ENCODE measurements around the gene MR1. TPM values are rescaled to one million over a fixed set of nuclear protein-coding genes. Genes with fewer than 3 reads are reported as not detected.

The MR1 gene
- total and polyA plus RNA-seq, 2 of the 13 experiments (the other 11 are each of a cell fraction or from before 2014, with no cell fraction given), result 7.7 to 10.4 TPM

GRCh38 chr1:181044449-181044966, 10.7 kb downstream of the MR1 start (continued):
- TF ChIP-seq, protein P1, sequence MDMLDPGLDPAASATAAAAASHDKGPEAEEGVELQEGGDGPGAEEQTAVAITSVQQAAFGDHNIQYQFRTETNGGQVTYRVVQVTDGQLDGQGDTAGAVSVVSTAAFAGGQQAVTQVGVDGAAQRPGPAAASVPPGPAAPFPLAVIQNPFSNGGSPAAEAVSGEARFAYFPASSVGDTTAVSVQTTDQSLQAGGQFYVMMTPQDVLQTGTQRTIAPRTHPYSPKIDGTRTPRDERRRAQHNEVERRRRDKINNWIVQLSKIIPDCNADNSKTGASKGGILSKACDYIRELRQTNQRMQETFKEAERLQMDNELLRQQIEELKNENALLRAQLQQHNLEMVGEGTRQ (IDR thresholded peaks at IDR 0.05; ENCODE audit: low read depth, low read length), result no peak
- TF ChIP-seq, protein P1 (CRISPR knock-in tag; IDR thresholded peaks at IDR 0.05; ENCODE audit: borderline replicate concordance), result no peak
- TF ChIP-seq ZNF615 (CRISPR knock-in tag; IDR thresholded peaks at IDR 0.05; ENCODE audit: borderline replicate concordance), result no peak
- no peak for TF ChIP-seq NFAT5 (CRISPR knock-in tag; IDR thresholded peaks at IDR 0.05)
- TF ChIP-seq SCMH1 (CRISPR knock-in tag; IDR thresholded peaks at IDR 0.05; ENCODE audit: borderline replicate concordance), result no peak
- peak; percentile 27 to 50; a peak in 3 of 4 replicates for TF ChIP-seq MAFK (conservative IDR thresholded peaks at IDR 0.05 in 1 of 2, IDR thresholded peaks at IDR 0.05 in 1 of 2; ENCODE audit: low read length in 2 of 2)
- TF ChIP-seq, protein P2, sequence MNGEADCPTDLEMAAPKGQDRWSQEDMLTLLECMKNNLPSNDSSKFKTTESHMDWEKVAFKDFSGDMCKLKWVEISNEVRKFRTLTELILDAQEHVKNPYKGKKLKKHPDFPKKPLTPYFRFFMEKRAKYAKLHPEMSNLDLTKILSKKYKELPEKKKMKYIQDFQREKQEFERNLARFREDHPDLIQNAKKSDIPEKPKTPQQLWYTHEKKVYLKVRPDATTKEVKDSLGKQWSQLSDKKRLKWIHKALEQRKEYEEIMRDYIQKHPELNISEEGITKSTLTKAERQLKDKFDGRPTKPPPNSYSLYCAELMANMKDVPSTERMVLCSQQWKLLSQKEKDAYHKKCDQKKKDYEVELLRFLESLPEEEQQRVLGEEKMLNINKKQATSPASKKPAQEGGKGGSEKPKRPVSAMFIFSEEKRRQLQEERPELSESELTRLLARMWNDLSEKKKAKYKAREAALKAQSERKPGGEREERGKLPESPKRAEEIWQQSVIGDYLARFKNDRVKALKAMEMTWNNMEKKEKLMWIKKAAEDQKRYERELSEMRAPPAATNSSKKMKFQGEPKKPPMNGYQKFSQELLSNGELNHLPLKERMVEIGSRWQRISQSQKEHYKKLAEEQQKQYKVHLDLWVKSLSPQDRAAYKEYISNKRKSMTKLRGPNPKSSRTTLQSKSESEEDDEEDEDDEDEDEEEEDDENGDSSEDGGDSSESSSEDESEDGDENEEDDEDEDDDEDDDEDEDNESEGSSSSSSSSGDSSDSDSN (CRISPR knock-in tag; IDR thresholded peaks at IDR 0.05), result 0 out of 2 replicates have a peak, but pooled peaks have one; percentile 35
- no peak for TF ChIP-seq GABPA (IDR thresholded peaks at IDR 0.05; ENCODE audit: low read depth, low read length)
- no peak for TF ChIP-seq GABPA (CRISPR knock-in tag; IDR thresholded peaks at IDR 0.05; ENCODE audit: low read depth)
- no peak for TF ChIP-seq ZNF10 (CRISPR knock-in tag; IDR thresholded peaks at IDR 0.05; ENCODE audit: borderline replicate concordance, low read depth)
- no peak for TF ChIP-seq MEIS1 (CRISPR knock-in tag; IDR thresholded peaks at IDR 0.05; ENCODE audit: borderline replicate concordance)
- peak; percentile 99 for TF ChIP-seq ZNF276 (CRISPR knock-in tag; IDR thresholded peaks at IDR 0.05; ENCODE audit: low read depth)
- TF ChIP-seq HDAC1 (CRISPR knock-in tag; IDR thresholded peaks at IDR 0.05), result peak; percentile 79
- no peak for TF ChIP-seq TRIM22 (IDR thresholded peaks at IDR 0.05)
- TF ChIP-seq ZNF30 (CRISPR knock-in tag; IDR thresholded peaks at IDR 0.05), result no peak
